SK-N-MC (cell line): ENCODE results near the gene ZNF385B.

Source experiments
- EZH2 ChIP-seq: fragments of 200-600 bp; sonication (generic); IDR thresholded peaks from one replicate; pipeline ENCODE4 v1.6.1; 2017; ENCODE audit warnings: antibody characterized with exemption
- FOXP2 ChIP-seq: optimal IDR thresholded peaks from 2 replicates; pipeline ENCODE3; 2011; ENCODE audit warnings: mild to moderate bottlenecking, moderate library complexity; ENCODE audit not compliant: insufficient read depth; ENCODE audit errors: extremely low read length, control extremely low read depth
- POLR2AphosphoS5 ChIP-seq: IDR thresholded peaks from 2 replicates; pipeline ENCODE4 v1.6.1; 2012; ENCODE audit warnings: mild to moderate bottlenecking, low read depth, low read length, borderline replicate concordance

DNA sequence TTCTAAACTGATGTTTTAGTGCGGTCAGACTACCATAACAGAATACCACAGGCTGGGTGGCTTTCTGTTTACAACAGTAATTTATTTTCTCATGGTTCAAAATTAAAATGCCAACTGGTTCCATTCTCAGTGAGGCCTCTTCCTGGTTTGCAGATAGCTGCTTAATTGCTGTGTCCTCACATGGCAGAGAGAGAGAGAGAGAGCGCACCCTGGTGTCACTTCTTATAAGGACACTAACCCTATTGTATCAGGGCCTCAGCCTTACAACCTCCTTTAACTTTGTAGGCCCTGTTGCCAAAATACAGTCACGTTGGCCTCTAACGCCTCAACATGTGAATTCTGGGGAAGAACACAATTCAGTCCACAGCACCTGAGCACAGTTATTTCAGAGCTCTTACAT is 37.5 kb upstream of the ZNF385B start:
- TF ChIP-seq POLR2AphosphoS5 (no peak), EZH2 (no peak), FOXP2 (no peak)
